Neural cell (in vitro differentiated cells): ENCODE data around the gene SEPHS1.

Experiments used
- POLR2AphosphoS5 ChIP-seq: IDR thresholded peaks from 2 replicates; pipeline ENCODE4 v1.6.1; 2012
- TF ChIP-seq, protein P1 (sequence below): fragments of 450-650 bp; IDR thresholded peaks from 2 replicates; pipeline ENCODE4 v1.5.1; 2014; ENCODE audit warnings: antibody characterized with exemption, mild to moderate bottlenecking, moderate library complexity; ENCODE audit not compliant: poor library complexity, severe bottlenecking

DNA sequence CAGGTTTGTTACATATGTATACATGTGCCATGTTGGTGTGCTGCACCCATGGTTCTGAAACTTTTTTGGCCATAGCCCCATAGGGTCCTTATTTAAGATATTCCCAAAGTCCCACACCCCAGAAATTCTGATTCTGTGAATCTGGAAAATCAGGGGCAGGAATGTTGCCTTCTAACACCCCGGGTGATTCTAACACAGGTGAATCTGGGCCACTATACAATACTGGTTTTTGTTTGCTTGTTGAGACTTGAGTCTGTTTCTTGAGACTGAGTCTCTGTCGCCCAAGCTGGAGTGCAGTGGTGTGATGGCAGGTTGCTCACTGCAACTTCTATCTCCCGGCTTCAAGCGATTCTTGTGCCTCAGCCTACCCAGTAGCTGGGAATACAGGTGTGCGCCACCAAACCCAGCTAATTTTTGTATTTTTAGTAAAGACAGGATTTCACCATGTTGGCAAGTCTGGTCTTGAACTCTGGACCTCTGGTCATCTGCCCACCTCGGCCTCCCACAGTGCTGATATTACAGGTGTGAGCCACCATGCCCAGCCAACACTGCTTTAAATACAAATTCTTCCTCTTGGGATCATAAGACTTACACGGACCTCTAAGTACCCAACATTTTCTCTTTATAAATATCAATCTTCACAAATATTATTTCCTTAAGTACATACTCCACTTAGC is 31.3 kb downstream of the SEPHS1 start:
- TF ChIP-seq, protein P1, sequence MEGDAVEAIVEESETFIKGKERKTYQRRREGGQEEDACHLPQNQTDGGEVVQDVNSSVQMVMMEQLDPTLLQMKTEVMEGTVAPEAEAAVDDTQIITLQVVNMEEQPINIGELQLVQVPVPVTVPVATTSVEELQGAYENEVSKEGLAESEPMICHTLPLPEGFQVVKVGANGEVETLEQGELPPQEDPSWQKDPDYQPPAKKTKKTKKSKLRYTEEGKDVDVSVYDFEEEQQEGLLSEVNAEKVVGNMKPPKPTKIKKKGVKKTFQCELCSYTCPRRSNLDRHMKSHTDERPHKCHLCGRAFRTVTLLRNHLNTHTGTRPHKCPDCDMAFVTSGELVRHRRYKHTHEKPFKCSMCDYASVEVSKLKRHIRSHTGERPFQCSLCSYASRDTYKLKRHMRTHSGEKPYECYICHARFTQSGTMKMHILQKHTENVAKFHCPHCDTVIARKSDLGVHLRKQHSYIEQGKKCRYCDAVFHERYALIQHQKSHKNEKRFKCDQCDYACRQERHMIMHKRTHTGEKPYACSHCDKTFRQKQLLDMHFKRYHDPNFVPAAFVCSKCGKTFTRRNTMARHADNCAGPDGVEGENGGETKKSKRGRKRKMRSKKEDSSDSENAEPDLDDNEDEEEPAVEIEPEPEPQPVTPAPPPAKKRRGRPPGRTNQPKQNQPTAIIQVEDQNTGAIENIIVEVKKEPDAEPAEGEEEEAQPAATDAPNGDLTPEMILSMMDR: no peak
- no peak for TF ChIP-seq POLR2AphosphoS5
